Upper lobe of left lung (tissue), 4 donors: Measurements from ENCODE around the gene CEP128.

Experiments used
- CTCF ChIP-seq, 6 experiments: fragments of 450-650 bp in 4 of 6; fragments of 200-600 bp in 2 of 6; sonication (generic) in 2 of 6; IDR thresholded peaks; one replicate each; pipeline ENCODE4 v1.5.1; 2016 to 2019; ENCODE audit warnings: antibody characterized with exemption in 6 of 6
- POLR2A ChIP-seq, 4 donors: fragments of 450-650 bp; IDR thresholded peaks; one replicate each; pipeline ENCODE4 v1.5.1; 2016 to 2017; ENCODE audit warnings: antibody characterized with exemption in 4 of 4, mild to moderate bottlenecking in 2 of 4

- TF ChIP-seq CTCF (IDR thresholded peaks at IDR 0.05) (no peak), POLR2A (IDR thresholded peaks at IDR 0.05) (no peak)
Observed at GRCh38 chr14:80572666-80573065, 368.9 kb downstream of the CEP128 start.
